VCaP (cell line): ENCODE results near the gene SAMD13.

ENCODE experiments used
- H3K27ac ChIP-seq: fragments of 450-650 bp; 2 replicates; pipeline ENCODE4 v1.5.1; 2017
- TF ChIP-seq, protein P1 (sequence below): fragments of 450-650 bp; conservative IDR thresholded peaks from 2 replicates; pipeline ENCODE4 v1.5.1; 2017; ENCODE audit warnings: mild to moderate bottlenecking, moderate library complexity

Gene SAMD13

DNA sequence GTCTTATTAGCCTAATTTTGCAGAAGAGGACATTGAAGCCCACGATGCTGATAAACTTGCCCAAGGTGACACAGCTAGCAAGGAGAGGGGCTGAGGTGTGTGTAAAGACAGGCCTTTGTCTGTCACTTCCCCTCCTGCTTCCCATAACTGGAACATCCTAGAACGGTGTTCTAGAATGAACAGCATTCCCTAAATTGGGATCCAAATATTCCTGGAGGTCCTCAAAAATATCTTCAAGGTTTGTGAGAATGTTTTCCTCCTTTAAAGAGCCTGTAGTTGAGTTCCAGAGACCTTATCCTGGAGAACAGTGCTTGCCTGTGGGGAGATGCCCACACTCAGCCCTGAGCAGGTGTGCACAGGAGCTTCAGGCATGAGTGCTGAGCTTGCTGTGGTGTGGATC is 41.5 kb upstream of the SAMD13 start:
- TF ChIP-seq, protein P1, sequence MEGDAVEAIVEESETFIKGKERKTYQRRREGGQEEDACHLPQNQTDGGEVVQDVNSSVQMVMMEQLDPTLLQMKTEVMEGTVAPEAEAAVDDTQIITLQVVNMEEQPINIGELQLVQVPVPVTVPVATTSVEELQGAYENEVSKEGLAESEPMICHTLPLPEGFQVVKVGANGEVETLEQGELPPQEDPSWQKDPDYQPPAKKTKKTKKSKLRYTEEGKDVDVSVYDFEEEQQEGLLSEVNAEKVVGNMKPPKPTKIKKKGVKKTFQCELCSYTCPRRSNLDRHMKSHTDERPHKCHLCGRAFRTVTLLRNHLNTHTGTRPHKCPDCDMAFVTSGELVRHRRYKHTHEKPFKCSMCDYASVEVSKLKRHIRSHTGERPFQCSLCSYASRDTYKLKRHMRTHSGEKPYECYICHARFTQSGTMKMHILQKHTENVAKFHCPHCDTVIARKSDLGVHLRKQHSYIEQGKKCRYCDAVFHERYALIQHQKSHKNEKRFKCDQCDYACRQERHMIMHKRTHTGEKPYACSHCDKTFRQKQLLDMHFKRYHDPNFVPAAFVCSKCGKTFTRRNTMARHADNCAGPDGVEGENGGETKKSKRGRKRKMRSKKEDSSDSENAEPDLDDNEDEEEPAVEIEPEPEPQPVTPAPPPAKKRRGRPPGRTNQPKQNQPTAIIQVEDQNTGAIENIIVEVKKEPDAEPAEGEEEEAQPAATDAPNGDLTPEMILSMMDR, result no peak
- peak overlapping the region; percentile 45; the same call in 1 of the 2 replicates for H3K27ac ChIP-seq

DNA sequence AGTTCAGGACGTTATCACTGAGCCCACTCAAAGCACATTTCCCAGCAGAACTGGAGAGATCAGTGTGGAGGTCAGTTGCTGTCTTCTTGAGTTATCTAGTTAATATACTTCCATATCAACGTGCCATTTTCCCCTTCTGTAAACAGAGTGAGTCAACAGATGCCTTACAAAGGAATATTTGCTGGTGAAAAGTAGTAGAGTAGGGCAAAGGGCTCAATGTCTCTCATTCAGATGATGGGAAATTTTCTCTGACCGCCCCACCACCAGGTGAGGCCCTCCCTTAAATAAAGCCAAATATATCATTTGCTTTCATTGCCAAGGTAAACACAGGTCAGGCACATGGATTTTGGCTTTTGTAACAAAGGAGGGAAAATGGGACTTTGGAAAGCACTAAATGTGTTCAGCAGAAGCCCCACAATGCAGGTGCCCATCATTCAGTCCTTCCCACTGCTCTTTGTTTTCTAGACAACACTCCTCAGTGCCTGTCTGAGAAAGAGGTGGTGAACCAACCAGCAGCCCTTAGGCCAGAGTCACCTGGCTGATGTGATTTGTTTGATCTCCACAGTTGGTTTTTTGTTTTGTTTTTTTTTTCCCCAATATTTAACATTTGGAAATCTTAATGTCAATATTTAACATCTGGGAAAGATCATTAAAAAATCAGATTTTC is 40.5 kb upstream of the SAMD13 start:
- peak overlapping the region; percentile 45 for H3K27ac ChIP-seq
- TF ChIP-seq, protein P1, result no peak

DNA sequence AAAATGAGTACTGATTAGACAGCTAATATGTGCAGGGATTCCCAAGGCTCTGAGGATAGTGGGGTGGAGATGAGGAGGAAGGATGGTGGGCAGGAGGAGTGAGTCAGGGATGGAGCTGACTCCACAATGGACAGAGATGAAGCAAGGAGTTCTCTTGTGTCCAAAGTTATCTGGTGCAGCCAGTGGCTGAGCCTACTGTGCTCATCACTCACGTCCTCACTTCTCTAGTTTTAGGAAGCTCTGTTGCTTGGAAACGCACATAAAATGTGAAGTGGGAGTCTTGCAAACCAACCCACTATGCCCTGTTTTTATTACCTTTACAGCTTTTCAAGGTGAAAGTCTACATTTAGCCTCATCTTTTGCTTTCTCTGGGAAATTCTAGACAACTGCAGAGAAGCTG is 36.5 kb upstream of the SAMD13 start:
- TF ChIP-seq, protein P1, result no peak

DNA sequence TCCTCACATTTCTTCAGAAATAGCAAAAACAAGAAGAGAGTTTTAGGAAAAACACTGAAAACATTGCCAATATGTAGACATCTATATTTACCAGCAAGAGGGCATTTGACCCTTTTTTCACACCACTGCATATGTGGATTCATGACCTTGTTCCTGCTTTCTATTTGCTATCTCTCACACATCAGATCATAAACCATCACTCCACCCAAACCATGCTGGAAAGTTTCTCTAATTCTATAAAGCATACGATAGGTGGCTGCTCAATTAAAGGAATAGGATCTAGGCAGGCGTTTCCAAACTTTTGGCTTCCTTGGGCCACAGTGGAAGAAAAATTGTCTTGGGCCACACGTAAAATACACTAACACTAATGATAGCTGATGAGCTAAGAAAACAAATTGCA is 35.6 kb upstream of the SAMD13 start:
- H3K27ac ChIP-seq, result no peak overlapping the region
- TF ChIP-seq, protein P1, result no peak

More for the DNA sequence above, 36.5 kb upstream of the SAMD13 start:
- H3K27ac ChIP-seq, result no peak overlapping the region

GRCh38 chr1:84266748-84267147 is 34.8 kb upstream of the SAMD13 start:
- TF ChIP-seq, protein P1, result no peak
- H3K27ac ChIP-seq, result no peak overlapping the region

DNA sequence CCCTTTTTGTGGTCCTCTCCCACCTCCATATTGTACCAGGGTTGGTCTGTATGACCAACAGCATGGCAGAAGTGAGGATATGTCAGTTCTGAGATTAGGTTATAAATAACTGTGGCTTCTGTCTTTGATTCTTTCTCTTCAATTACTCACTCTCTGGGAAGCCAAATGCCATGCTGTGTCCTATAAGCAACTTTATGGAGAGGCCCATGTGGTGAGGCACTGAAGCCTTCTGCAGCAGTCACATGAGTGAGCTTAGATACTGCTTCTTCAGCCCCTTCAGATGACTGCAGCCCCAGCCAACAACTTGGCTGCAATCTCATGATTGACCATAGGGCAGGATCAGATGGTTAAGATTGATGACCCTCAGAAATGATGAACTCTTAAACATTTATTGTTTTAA is 34.0 kb upstream of the SAMD13 start:
- no peak overlapping the region for H3K27ac ChIP-seq
- TF ChIP-seq, protein P1, result no peak

DNA sequence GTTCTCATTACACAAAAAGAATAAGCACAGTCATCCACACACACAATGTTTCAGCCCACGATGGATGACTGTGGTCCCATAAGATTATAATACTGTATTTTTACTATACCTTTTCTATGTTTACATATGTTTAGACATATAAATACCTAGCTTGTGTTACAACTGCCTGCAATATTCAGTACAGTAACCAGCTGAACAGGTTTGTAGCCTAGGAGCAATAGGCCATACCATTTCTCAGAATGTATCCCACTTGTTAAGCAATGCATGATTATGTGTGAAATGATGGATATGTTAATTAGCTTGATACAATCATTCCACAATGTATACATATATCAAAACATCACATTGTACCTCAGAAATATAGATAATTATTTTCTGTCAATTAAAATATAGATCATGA is 33.2 kb upstream of the SAMD13 start:
- TF ChIP-seq, protein P1, result no peak
- H3K27ac ChIP-seq, result no peak overlapping the region
